Transverse colon (tissue), 4 donors: ENCODE results near the gene TRIM25.

Experiments
- CTCF ChIP-seq, 5 experiments: fragments of 200-600 bp in 3 of 5; fragments of 450-650 bp in 2 of 5; sonication (generic) in 3 of 5; IDR thresholded peaks; 1 replicate in 2 of 5; 2 replicates in 3 of 5; pipeline ENCODE4 v1.5.1; 2016 to 2017; ENCODE audit warnings: antibody characterized with exemption in 5 of 5, inconsistent platforms in 3 of 5, mild to moderate bottlenecking in 2 of 5, moderate library complexity in 1 of 5
- EP300 ChIP-seq: sonication (generic); formaldehyde crosslinking; IDR thresholded peaks from one replicate; pipeline ENCODE4 v1.6.1; 2017; ENCODE audit warnings: antibody characterized with exemption, low read depth
- POLR2A ChIP-seq: fragments of 450-650 bp; IDR thresholded peaks from one replicate; pipeline ENCODE4 v1.6.1; 2016; ENCODE audit warnings: antibody characterized with exemption, mild to moderate bottlenecking, moderate library complexity
- POLR2AphosphoS5 ChIP-seq, 3 donors: sonication (generic); formaldehyde crosslinking; IDR thresholded peaks; one replicate each; pipeline ENCODE4 v1.6.1; 2016; ENCODE audit warnings: antibody characterized with exemption in 3 of 3

- TF ChIP-seq CTCF (IDR thresholded peaks at IDR 0.05): no peak
- TF ChIP-seq EP300: no peak
- no peak for TF ChIP-seq POLR2A
- no peak for TF ChIP-seq POLR2AphosphoS5 (IDR thresholded peaks at IDR 0.05)
These were observed 26.7 kb downstream of the TRIM25 start for GRCh38 chr17:56887105-56887504.
